HG03575 (cell line): ENCODE results near the gene SLC6A9.

Experiments
- ATAC-seq: cut with Tn5 transposase; IDR thresholded peaks from one replicate; pipeline ENCODE4 v1.9.1; 2021; ENCODE audit not compliant: unreplicated experiment, insufficient number of reproducible peaks, low FRiP score; ENCODE audit errors: extremely low read depth

Gene SLC6A9

GRCh38 chr1:44050261-44050660 is 19.0 kb upstream of the SLC6A9 start:
- ATAC-seq = no peak

- ATAC-seq = no peak
These were observed 18.6 kb upstream of the SLC6A9 start for GRCh38 chr1:44049839-44050238.

GRCh38 chr1:44048532-44049215 is 17.4 kb upstream of the SLC6A9 start:
- no peak for ATAC-seq

- ATAC-seq = no peak
These were observed 15.9 kb upstream of the SLC6A9 start for GRCh38 chr1:44047131-44047530.

- no peak for ATAC-seq
These were observed 13.8 kb upstream of the SLC6A9 start for GRCh38 chr1:44045064-44045463.

- no peak for ATAC-seq
These were observed 13.0 kb upstream of the SLC6A9 start for GRCh38 chr1:44044071-44044801.

- no peak for ATAC-seq
These were observed 12.2 kb upstream of the SLC6A9 start for GRCh38 chr1:44043176-44044070.

GRCh38 chr1:44040846-44041245 is 9.6 kb upstream of the SLC6A9 start:
- no peak for ATAC-seq

GRCh38 chr1:44040418-44040817 is 9.2 kb upstream of the SLC6A9 start:
- no peak for ATAC-seq

- ATAC-seq = no peak
These were observed 7.8 kb upstream of the SLC6A9 start for GRCh38 chr1:44038876-44039657.

- no peak for ATAC-seq
These were observed 5.9 kb upstream of the SLC6A9 start for GRCh38 chr1:44037154-44037553.

- no peak for ATAC-seq
These were observed 5.3 kb upstream of the SLC6A9 start for GRCh38 chr1:44036409-44037139.

GRCh38 chr1:44035726-44036408 is 4.6 kb upstream of the SLC6A9 start:
- no peak for ATAC-seq

GRCh38 chr1:44034976-44035716 is 3.9 kb upstream of the SLC6A9 start:
- no peak for ATAC-seq

GRCh38 chr1:44034423-44034822 is 3.2 kb upstream of the SLC6A9 start:
- no peak for ATAC-seq

GRCh38 chr1:44033756-44034155 is 2.5 kb upstream of the SLC6A9 start:
- ATAC-seq = no peak

GRCh38 chr1:44033041-44033575 is 1.8 kb upstream of the SLC6A9 start:
- no peak for ATAC-seq
